Dedifferentiated amniotic fluid mesenchymal stem cell (primary cell): ENCODE results near the gene GPRIN2.
"Not testable (repeated sequence)": the region's sequence is repeated elsewhere in the genome, so short reads cannot be mapped to it uniquely, and the experiment has no call there.

Experiments
- DNase-seq: peaks from one replicate; pipeline ENCODE4 v3.0.0-alpha.2; 2016; ENCODE audit errors: extremely low spot score

Gene GPRIN2

GRCh38 chr10:46537309-46537708, 19.1 kb downstream of the GPRIN2 start:
- no peak for DNase-seq

- no peak for DNase-seq
Observed at GRCh38 chr10:46536781-46537180, 19.7 kb downstream of the GPRIN2 start.

GRCh38 chr10:46536171-46536570, 20.3 kb downstream of the GPRIN2 start:
- DNase-seq, result no peak

GRCh38 chr10:46534828-46535524, 21.5 kb downstream of the GPRIN2 start:
- no peak for DNase-seq

- DNase-seq, result not testable (repeated sequence)
Observed at GRCh38 chr10:46532256-46532655, 24.2 kb downstream of the GPRIN2 start.

GRCh38 chr10:46530249-46531186, 25.9 kb downstream of the GPRIN2 start:
- no peak for DNase-seq

GRCh38 chr10:46529742-46530141, 26.7 kb downstream of the GPRIN2 start:
- not testable (repeated sequence) for DNase-seq

GRCh38 chr10:46528675-46529615, 27.5 kb downstream of the GPRIN2 start:
- no peak for DNase-seq

- no peak for DNase-seq
Observed at GRCh38 chr10:46528171-46528671, 28.2 kb downstream of the GPRIN2 start.

- DNase-seq, result no peak
Observed at GRCh38 chr10:46527241-46527811, 29.1 kb downstream of the GPRIN2 start.

- no peak for DNase-seq
Observed at GRCh38 chr10:46526682-46527038, 29.8 kb downstream of the GPRIN2 start.

GRCh38 chr10:46525824-46526681, 30.4 kb downstream of the GPRIN2 start:
- no peak for DNase-seq

GRCh38 chr10:46525177-46525823, 31.2 kb downstream of the GPRIN2 start:
- no peak for DNase-seq

GRCh38 chr10:46524472-46525176, 31.8 kb downstream of the GPRIN2 start:
- no peak for DNase-seq

- DNase-seq, result no peak
Observed at GRCh38 chr10:46523962-46524471, 32.4 kb downstream of the GPRIN2 start.

GRCh38 chr10:46523119-46523961, 33.1 kb downstream of the GPRIN2 start:
- DNase-seq, result no peak

GRCh38 chr10:46522295-46523118, 34.0 kb downstream of the GPRIN2 start:
- no peak for DNase-seq
